Right lobe of liver (tissue), 6 donors: ENCODE data around the gene SEPTIN1. TPM values are rescaled to one million over a fixed set of nuclear protein-coding genes. Genes with fewer than 3 reads are reported as not detected.
A peak's percentile ranks its signal among the peaks of the same experiment; 100 is the strongest.

Source experiments
- ATAC-seq, 4 donors: fragments of 200-7000 bp; cut with Tn5 transposase; one replicate each; pipeline ENCODE4 v1.9.1; 2020; ENCODE audit warnings: mild to moderate bottlenecking in 4 of 4, moderate library complexity in 4 of 4
- DNase-seq, 3 donors: peaks; one replicate each; pipeline ENCODE4 v3.0.0-alpha.2; 2020
- H3K27ac ChIP-seq, 3 donors: fragments of 200-600 bp; one replicate each; pipeline ENCODE4 v1.8.0; 2022
- H3K27me3 ChIP-seq, 2 donors: fragments of 200-600 bp; one replicate each; pipeline ENCODE4 v1.8.0; 2022
- H3K36me3 ChIP-seq, 4 donors: fragments of 200-600 bp; sonication (generic) in 1 of 4; one replicate each; pipeline versions ENCODE4 v1.5.1 to v1.8.0; 2017 to 2022; ENCODE audit warnings: control low read depth in 1 of 4
- H3K4me1 ChIP-seq, 4 donors: fragments of 200-600 bp; sonication (generic) in 1 of 4; one replicate each; pipeline versions ENCODE4 v1.5.1 to v1.8.0; 2017 to 2022; ENCODE audit warnings: control low read depth in 1 of 4
- H3K4me3 ChIP-seq, 3 donors: fragments of 200-600 bp; one replicate each; pipeline ENCODE4 v1.8.0; 2022
- H3K9me3 ChIP-seq, 4 donors: fragments of 200-600 bp; sonication (generic) in 1 of 4; one replicate each; pipeline versions ENCODE4 v1.5.1 to v1.8.0; 2017 to 2022; ENCODE audit warnings: control low read depth in 1 of 4
- CTCF ChIP-seq, 4 donors: fragments of 200-600 bp in 3 of 4; fragments of 450-650 bp in 1 of 4; IDR thresholded peaks; one replicate each; pipeline versions ENCODE4 v1.5.1 to v1.8.0; 2016 to 2022; ENCODE audit warnings: antibody characterized with exemption in 4 of 4, mild to moderate bottlenecking in 2 of 4
- POLR2A ChIP-seq: fragments of 450-650 bp; IDR thresholded peaks from one replicate; pipeline ENCODE4 v1.6.1; 2017; ENCODE audit warnings: antibody characterized with exemption, mild to moderate bottlenecking
- WGBS: methylation state at CpG from one replicate; pipeline ENCODE4 v1.1.6; 2018; ENCODE audit warnings: low coverage, low lambda C conversion rate; ENCODE audit not compliant: insufficient coverage; ENCODE audit errors: missing lambda C conversion rate; 5-methylcytosine and 5-hydroxymethylcytosine counted together
- intact Hi-C, 2 donors: fragments of 100-400 bp; cut with DNase I; formaldehyde crosslinking; loops; one replicate each; pipeline versions ENCODE4 v1.11.2 to v1.14.1; 2022
- total RNA-seq, 6 experiments: library from RNA; depleted of rRNA in 2 of 6; stranded (reverse); fragments of >200 nt in 2 of 6; fragmentation: NEBNext Ultra II Directional in 3 of 6; extraction: Animal tissue kit (Norgen Biotek cat#: 25700) in 3 of 6; gene quantifications; one replicate each; pipeline versions ENCODE4 v1.1.0 to v1.2.4, GENCODE V29; 2016 to 2023
- donor health status: DM: no; HTN: yes; CAD: no.
- donor health status: DM: no; HTN: no; CAD: no.
- donor health status: DM: no; HTN: no; CAD: no.
- donor health status: DM: no; HTN: yes; CAD: no.
- donor health status: DM: no; HTN: yes; CAD: no.

Gene SEPTIN1
- total RNA-seq, 6 experiments from 2014 or later, result 0.12 to 1.7 (median 0.93) TPM

- TF ChIP-seq CTCF (IDR thresholded peaks at IDR 0.05) (no peak), POLR2A (no peak)
- Histone ChIP-seq H3K4me1 (peaks cover 0 to 40% (median 18%) of the 10 kb centered on the region in 4 donors), H3K27me3 (no peaks in the 10 kb centered on the region), H3K9me3 (no peaks in the 10 kb centered on the region), H3K27ac (peak overlapping the region in 2 of 3 donors; percentile 90 to 95), H3K4me3 (peak overlapping the region in 1 of 3 donors; percentile 79), H3K36me3 (peaks cover 0 to 15% (median 6%) of the 10 kb centered on the region in 4 donors)
- DNase-seq, result peak; percentile 49 to 78 (median 68)
- intact Hi-C loops, result no loop called here
- WGBS, result 59% methylated on average over 6 of the region's 12 CpGs
- ATAC-seq, result peak in 2 of 4 donors; percentile 1 to 4
Observed at GRCh38 chr16:30356401-30357084, 25.8 kb downstream of the SEPTIN1 start.

GRCh38 chr16:30355954-30356308 lies 26.4 kb downstream of the SEPTIN1 start:
- ATAC-seq (no peak), DNase-seq (peak in 1 of 3 donors; percentile 26)
- Histone ChIP-seq H3K4me3 (peak overlapping the region; percentile 79 to 95 (median 84)), H3K27ac (peak overlapping the region; percentile 90 to 97 (median 95)), H3K4me1 (peaks cover 0 to 43% (median 19%) of the 10 kb centered on the region in 4 donors), H3K27me3 (no peaks in the 10 kb centered on the region), H3K36me3 (peaks cover 0 to 19% (median 6%) of the 10 kb centered on the region in 4 donors), H3K9me3 (no peaks in the 10 kb centered on the region)
- intact Hi-C loops, result no loop called here
- no CpG with 5 or more reads among the region's 7 CpGs for WGBS
- TF ChIP-seq CTCF (IDR thresholded peaks at IDR 0.05) (no peak), POLR2A (no peak)

- DNase-seq, result peak; percentile 96 to 98 (median 97)
- peaks cover 0 to 19% (median 6%) of the 10 kb centered on the region in 4 donors for H3K36me3 ChIP-seq
- under 1% methylated on average over 30 of the region's 45 CpGs for WGBS
- peak within 1 kb of the TSS; percentile 90 to 97 (median 95) for H3K27ac ChIP-seq
- ATAC-seq, result peak; percentile 83 to 89 (median 85)
- no peaks in the 10 kb centered on the region for H3K27me3 ChIP-seq
- intact Hi-C loops, result no loop called here
- H3K9me3 ChIP-seq, result no peaks in the 10 kb centered on the region
- TF ChIP-seq CTCF (IDR thresholded peaks at IDR 0.05), result no peak
- peak; percentile 60 for TF ChIP-seq POLR2A
- H3K4me3 ChIP-seq, result peak within 1 kb of the TSS; percentile 79 to 95 (median 84)
- peaks cover 0 to 43% (median 19%) of the 10 kb centered on the region in 4 donors for H3K4me1 ChIP-seq
Observed at GRCh38 chr16:30355144-30355953, 27.0 kb downstream of the SEPTIN1 start, which contains the start of gene CD2BP2. CD2BP2 (minus strand) TSS chr16:30355308; CDS start chr16:30354681, 627 bp downstream.

- H3K9me3 ChIP-seq, result no peaks in the 10 kb centered on the region
- DNase-seq (peak in 2 of 3 donors; percentile 28 to 55), ATAC-seq (peak; percentile 16 to 29 (median 28))
- peaks cover 0 to 19% (median 4%) of the 10 kb centered on the region in 4 donors for H3K36me3 ChIP-seq
- peak overlapping the region; percentile 90 to 97 (median 95) for H3K27ac ChIP-seq
- no peaks in the 10 kb centered on the region for H3K27me3 ChIP-seq
- H3K4me3 ChIP-seq, result peak overlapping the region; percentile 79 to 95 (median 84)
- TF ChIP-seq POLR2A (no peak), CTCF (IDR thresholded peaks at IDR 0.05) (no peak)
- peaks cover 0 to 43% (median 19%) of the 10 kb centered on the region in 4 donors for H3K4me1 ChIP-seq
- WGBS, result under 1% methylated on average over 10 of the region's 36 CpGs
- intact Hi-C loops, result no loop called here
Observed at GRCh38 chr16:30354423-30355143, 27.8 kb downstream of the SEPTIN1 start.
